HEK293T (cell line): Measurements from ENCODE around the gene TMEM132D.

Source experiments
- BHLHE40 ChIP-seq: fragments of 450-650 bp; IDR thresholded peaks from 2 replicates; pipeline ENCODE4 v1.6.1; 2016; ENCODE audit warnings: mild to moderate bottlenecking, moderate library complexity, borderline replicate concordance
- ELF4 ChIP-seq: fragments of 450-650 bp; IDR thresholded peaks from 2 replicates; pipeline ENCODE4 v1.6.1; 2017; ENCODE audit warnings: antibody characterized with exemption
- FOXM1 ChIP-seq: fragments of 450-650 bp; IDR thresholded peaks from 2 replicates; pipeline ENCODE4 v1.6.1; 2017; ENCODE audit warnings: mild to moderate bottlenecking, borderline replicate concordance
- HDGF ChIP-seq: fragments of 450-650 bp; IDR thresholded peaks from 2 replicates; pipeline ENCODE4 v1.6.1; 2017; ENCODE audit warnings: antibody characterized with exemption, borderline replicate concordance
- PKNOX1 ChIP-seq: fragments of 450-650 bp; IDR thresholded peaks from 2 replicates; pipeline ENCODE4 v1.6.1; 2016
- SP1 ChIP-seq: fragments of 450-650 bp; IDR thresholded peaks from 2 replicates; pipeline ENCODE4 v1.6.1; 2017
- SUZ12 ChIP-seq: fragments of 450-650 bp; IDR thresholded peaks from 2 replicates; pipeline ENCODE4 v1.6.1; 2016; ENCODE audit warnings: mild to moderate bottlenecking
- TARDBP ChIP-seq: fragments of 450-650 bp; IDR thresholded peaks from 2 replicates; pipeline ENCODE4 v1.6.1; 2016
- ZNF384 ChIP-seq: fragments of 450-650 bp; IDR thresholded peaks from 2 replicates; pipeline ENCODE4 v1.6.1; 2016

GRCh38 chr12:129854591-129854990, 49.2 kb downstream of the TMEM132D start:
- TF ChIP-seq PKNOX1 (no peak), TARDBP (no peak), HDGF (no peak), BHLHE40 (no peak), ZNF384 (no peak), SP1 (no peak), SUZ12 (no peak), ELF4 (no peak), FOXM1 (no peak)
